GM06990 (cell line): ENCODE data around the gene MAFB.

ENCODE experiments used
- DNase-seq: peaks from one replicate; pipeline ENCODE4 v3.0.0-alpha.2; 2011; ENCODE audit not compliant: insufficient read length; ENCODE audit errors: extremely low read depth
- H3K27me3 ChIP-seq: replicated peaks from 2 replicates; pipeline ENCODE4 v1.6.0; 2011; ENCODE audit warnings: low read length; ENCODE audit not compliant: control insufficient read depth, insufficient read depth
- H3K36me3 ChIP-seq: 2 replicates; pipeline ENCODE4 v1.5.1; 2011; ENCODE audit warnings: low read length; ENCODE audit not compliant: control insufficient read depth, insufficient read depth
- H3K4me3 ChIP-seq: replicated peaks from 2 replicates; pipeline ENCODE4 v1.5.1; 2011; ENCODE audit warnings: low read depth, mild to moderate bottlenecking, control low read depth, low read length
- TF ChIP-seq, protein P1 (sequence below): IDR thresholded peaks from 2 replicates; pipeline ENCODE4 v1.5.1; 2011; ENCODE audit warnings: low read length, control low read depth, mild to moderate bottlenecking, inconsistent platforms; ENCODE audit not compliant: insufficient read depth, poor library complexity, severe bottlenecking

MAFB gene

DNA sequence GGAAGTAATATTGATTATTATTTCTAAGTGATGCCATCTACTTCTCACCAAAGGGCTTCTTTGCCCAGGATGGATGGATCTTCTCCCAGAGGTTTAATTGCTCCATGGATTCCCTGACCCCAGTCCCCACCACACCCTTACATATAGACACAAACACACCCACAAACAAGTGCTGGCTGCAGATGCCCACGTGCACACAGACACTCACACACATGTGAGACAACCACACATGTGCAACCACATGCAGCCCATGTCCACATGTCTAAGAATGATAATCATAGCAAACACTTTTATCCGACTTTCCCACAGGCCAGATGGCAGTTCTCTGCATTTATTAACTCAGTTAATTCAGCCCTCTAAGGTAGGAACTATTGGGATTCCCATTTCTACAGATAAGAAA lies 44.2 kb downstream of the MAFB start:
- Histone ChIP-seq H3K4me3 (no peak overlapping the region), H3K27me3 (peaks cover 2% of the 10 kb centered on the region), H3K36me3 (no peaks in the 10 kb centered on the region)
- no peak for DNase-seq
- TF ChIP-seq, protein P1, sequence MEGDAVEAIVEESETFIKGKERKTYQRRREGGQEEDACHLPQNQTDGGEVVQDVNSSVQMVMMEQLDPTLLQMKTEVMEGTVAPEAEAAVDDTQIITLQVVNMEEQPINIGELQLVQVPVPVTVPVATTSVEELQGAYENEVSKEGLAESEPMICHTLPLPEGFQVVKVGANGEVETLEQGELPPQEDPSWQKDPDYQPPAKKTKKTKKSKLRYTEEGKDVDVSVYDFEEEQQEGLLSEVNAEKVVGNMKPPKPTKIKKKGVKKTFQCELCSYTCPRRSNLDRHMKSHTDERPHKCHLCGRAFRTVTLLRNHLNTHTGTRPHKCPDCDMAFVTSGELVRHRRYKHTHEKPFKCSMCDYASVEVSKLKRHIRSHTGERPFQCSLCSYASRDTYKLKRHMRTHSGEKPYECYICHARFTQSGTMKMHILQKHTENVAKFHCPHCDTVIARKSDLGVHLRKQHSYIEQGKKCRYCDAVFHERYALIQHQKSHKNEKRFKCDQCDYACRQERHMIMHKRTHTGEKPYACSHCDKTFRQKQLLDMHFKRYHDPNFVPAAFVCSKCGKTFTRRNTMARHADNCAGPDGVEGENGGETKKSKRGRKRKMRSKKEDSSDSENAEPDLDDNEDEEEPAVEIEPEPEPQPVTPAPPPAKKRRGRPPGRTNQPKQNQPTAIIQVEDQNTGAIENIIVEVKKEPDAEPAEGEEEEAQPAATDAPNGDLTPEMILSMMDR = no peak

DNA sequence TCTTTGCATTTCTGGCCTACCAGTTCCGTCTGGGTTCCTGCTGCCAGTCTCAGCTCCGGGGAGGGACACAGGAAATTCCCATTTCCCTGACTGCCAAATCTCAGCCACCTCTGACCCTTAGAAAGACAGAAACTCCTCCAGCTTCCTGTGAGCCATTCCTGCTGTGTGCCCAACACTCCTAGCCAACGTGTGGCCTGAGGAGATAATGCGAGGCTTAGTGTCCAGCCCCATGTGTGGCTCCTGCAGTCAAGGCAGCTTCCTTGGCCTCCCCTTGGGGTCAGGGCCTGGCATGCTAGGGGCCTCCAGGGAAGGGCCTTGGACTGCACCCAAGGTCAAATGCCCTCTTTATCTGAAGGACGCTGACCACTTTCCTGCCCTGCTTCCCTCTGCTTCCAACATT lies 45.1 kb downstream of the MAFB start:
- peaks cover 2% of the 10 kb centered on the region for H3K27me3 ChIP-seq
- no peaks in the 10 kb centered on the region for H3K36me3 ChIP-seq
- no peak overlapping the region for H3K4me3 ChIP-seq
- no peak for DNase-seq
- TF ChIP-seq, protein P1 = no peak

DNA sequence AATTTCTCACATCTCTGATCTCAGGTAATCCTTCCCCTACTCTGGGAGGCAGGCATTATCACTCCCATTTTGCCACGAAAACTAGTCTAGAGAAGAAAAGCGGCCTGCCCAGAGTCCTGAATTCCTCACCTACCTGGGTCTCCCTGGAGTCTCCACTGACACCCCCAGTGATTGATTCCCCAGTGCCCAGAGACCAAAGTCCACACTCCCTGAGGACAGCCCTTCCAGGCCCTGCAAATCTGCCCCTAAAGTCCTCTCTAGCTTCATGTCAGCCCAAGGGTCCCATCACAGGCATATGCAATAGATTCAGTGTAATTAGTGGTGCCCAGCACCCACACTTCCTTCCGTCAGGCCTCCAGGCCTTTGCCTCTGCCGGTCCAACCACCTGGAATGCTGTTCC lies 47.2 kb downstream of the MAFB start:
- Histone ChIP-seq H3K36me3 (no peaks in the 10 kb centered on the region), H3K4me3 (no peak overlapping the region), H3K27me3 (peaks cover 2% of the 10 kb centered on the region)
- no peak for DNase-seq
- TF ChIP-seq, protein P1 = no peak

DNA sequence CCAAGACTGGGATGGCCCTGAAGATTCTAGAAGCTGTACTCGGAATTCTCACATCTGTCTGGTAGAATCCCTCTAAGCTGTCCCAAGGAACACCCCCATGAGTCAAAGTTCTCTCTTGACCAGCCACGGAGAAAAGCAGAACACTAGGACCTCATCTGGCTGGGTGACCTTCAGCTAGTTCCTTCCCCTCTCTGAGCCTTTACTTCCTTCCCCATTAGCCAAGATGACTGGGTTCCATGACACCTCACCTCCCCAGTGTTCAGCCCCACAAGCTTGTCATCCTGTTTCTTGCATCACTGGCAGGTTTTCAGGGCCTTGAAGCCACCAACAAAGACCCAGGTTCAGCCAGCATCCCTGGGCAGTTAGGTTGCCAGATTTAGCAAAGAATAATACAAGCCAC lies 47.8 kb downstream of the MAFB start:
- Histone ChIP-seq H3K36me3 (no peaks in the 10 kb centered on the region), H3K27me3 (peaks cover 2% of the 10 kb centered on the region), H3K4me3 (no peak overlapping the region)
- no peak for DNase-seq
- TF ChIP-seq, protein P1 = no peak

DNA sequence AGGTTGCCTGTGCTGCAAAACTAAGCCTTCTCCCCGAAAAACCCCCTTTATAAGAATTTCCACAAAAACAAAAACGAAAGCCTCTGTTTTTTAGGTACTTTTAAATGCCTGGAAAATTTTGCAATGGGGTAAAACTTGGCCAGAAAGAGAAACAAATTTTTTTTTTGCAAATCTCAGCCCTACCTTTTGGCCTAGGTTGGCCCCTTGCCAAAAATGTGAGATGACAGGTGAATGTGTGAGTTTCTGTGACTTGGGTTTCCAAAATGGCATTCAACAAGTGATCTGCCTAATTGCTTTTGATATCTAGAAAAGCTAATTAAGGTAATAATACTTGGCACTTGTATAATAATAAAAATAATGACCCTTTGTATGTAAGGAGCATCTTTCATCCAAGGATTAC lies 48.4 kb downstream of the MAFB start:
- no peak overlapping the region for H3K4me3 ChIP-seq
- peaks cover 2% of the 10 kb centered on the region for H3K27me3 ChIP-seq
- TF ChIP-seq, protein P1 = no peak
- DNase-seq = no peak
- H3K36me3 ChIP-seq = no peaks in the 10 kb centered on the region

DNA sequence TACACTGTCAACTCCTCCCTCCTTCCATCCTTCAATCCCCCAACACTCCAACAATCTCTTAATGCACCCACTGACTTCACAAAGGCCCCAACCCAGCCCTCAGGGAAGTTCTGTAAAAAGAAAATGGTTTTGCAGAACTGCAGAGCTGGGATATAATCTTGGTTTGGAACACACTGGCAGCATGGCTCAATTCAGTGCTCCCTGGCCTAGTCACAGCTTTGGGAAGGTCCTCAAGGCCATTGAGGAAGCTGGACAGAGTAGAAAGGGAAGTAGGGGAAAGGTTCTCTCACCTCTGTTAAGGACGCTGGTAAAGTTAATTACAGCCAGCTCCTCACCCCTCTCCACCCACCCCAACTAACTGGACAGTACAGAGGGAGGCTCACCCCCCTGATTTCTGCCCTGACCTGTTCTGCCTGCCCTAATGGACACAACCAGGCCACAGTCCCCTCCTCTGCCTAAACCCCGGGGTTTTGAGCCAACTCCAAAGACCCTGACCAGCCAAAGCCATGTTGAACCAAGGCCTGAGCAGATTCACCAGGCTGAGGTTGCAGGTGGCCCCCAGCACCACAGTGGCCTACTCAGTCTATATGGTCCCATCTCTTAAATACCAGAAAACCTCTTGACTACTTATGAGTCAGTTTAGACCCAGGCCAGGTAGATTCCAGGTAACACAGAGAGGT lies 49.2 kb downstream of the MAFB start:
- Histone ChIP-seq H3K4me3 (no peak overlapping the region), H3K27me3 (peaks cover 2% of the 10 kb centered on the region), H3K36me3 (no peaks in the 10 kb centered on the region)
- TF ChIP-seq, protein P1 = no peak
- no peak for DNase-seq
